GM19351 (cell line): Measurements from ENCODE around the gene LHX2.

Experiments
- ATAC-seq: cut with Tn5 transposase; IDR thresholded peaks from one replicate; pipeline ENCODE4 v1.9.1; 2021; ENCODE audit warnings: mild to moderate bottlenecking, moderate library complexity; ENCODE audit not compliant: unreplicated experiment

The LHX2 gene

GRCh38 chr9:123998970-123999621, 12.5 kb upstream of the LHX2 start:
- ATAC-seq: no peak

GRCh38 chr9:123999661-124000060, 11.9 kb upstream of the LHX2 start:
- ATAC-seq: no peak

GRCh38 chr9:124000161-124000783, 11.3 kb upstream of the LHX2 start:
- no peak for ATAC-seq

- ATAC-seq: no peak
Measured at GRCh38 chr9:124000784-124001457, 10.6 kb upstream of the LHX2 start.

- no peak for ATAC-seq
Measured at GRCh38 chr9:124001458-124001799, 10.1 kb upstream of the LHX2 start.

- no peak for ATAC-seq
Measured at GRCh38 chr9:124001866-124002525, 9.6 kb upstream of the LHX2 start.

GRCh38 chr9:124003636-124004349, 7.8 kb upstream of the LHX2 start:
- no peak for ATAC-seq

GRCh38 chr9:124004593-124004992, 7.0 kb upstream of the LHX2 start:
- no peak for ATAC-seq

- ATAC-seq: no peak
Measured at GRCh38 chr9:124005029-124005771, 6.4 kb upstream of the LHX2 start.

GRCh38 chr9:124006448-124007361, 4.9 kb upstream of the LHX2 start:
- no peak for ATAC-seq

GRCh38 chr9:124007565-124008302, 3.8 kb upstream of the LHX2 start:
- no peak for ATAC-seq

- no peak for ATAC-seq
Measured at GRCh38 chr9:124008303-124008693, 3.3 kb upstream of the LHX2 start.

GRCh38 chr9:124008694-124009530, 2.7 kb upstream of the LHX2 start:
- ATAC-seq: no peak

GRCh38 chr9:124009531-124010217, 1.9 kb upstream of the LHX2 start:
- ATAC-seq: no peak

GRCh38 chr9:124010303-124010664, 1.3 kb upstream of the LHX2 start:
- no peak for ATAC-seq

- ATAC-seq: no peak
Measured at GRCh38 chr9:124010665-124011321, 775 bp upstream of the LHX2 start.
